ENCODE measurements around the gene ACAN.
A peak's percentile ranks its signal among the peaks of the same experiment; 100 is the strongest.

Gene ACAN

GRCh38 chr15:88911766-88912118, 108.5 kb downstream of the ACAN start:
- DNase-seq (ENCODE audit: low spot score), result peak; percentile 20
- TF ChIP-seq, protein P1, sequence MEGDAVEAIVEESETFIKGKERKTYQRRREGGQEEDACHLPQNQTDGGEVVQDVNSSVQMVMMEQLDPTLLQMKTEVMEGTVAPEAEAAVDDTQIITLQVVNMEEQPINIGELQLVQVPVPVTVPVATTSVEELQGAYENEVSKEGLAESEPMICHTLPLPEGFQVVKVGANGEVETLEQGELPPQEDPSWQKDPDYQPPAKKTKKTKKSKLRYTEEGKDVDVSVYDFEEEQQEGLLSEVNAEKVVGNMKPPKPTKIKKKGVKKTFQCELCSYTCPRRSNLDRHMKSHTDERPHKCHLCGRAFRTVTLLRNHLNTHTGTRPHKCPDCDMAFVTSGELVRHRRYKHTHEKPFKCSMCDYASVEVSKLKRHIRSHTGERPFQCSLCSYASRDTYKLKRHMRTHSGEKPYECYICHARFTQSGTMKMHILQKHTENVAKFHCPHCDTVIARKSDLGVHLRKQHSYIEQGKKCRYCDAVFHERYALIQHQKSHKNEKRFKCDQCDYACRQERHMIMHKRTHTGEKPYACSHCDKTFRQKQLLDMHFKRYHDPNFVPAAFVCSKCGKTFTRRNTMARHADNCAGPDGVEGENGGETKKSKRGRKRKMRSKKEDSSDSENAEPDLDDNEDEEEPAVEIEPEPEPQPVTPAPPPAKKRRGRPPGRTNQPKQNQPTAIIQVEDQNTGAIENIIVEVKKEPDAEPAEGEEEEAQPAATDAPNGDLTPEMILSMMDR (IDR thresholded peaks at IDR 0.05; ENCODE audit: borderline replicate concordance, control extremely low read depth, extremely low read depth, insufficient read depth, missing control alignments), result no peak
- in situ Hi-C loops (cut with MboI; ENCODE audit: low sequenced_read_pairs, unreplicated experiment), result no loop called here

GRCh38 chr15:88912500-88912921, 109.3 kb downstream of the ACAN start:
- peak; percentile 33 for DNase-seq (ENCODE audit: low spot score)
- in situ Hi-C loops (cut with MboI; ENCODE audit: low sequenced_read_pairs, unreplicated experiment), result no loop called here
- TF ChIP-seq, protein P1 (IDR thresholded peaks at IDR 0.05; ENCODE audit: borderline replicate concordance, control extremely low read depth, extremely low read depth, insufficient read depth, missing control alignments), result no peak

DNA sequence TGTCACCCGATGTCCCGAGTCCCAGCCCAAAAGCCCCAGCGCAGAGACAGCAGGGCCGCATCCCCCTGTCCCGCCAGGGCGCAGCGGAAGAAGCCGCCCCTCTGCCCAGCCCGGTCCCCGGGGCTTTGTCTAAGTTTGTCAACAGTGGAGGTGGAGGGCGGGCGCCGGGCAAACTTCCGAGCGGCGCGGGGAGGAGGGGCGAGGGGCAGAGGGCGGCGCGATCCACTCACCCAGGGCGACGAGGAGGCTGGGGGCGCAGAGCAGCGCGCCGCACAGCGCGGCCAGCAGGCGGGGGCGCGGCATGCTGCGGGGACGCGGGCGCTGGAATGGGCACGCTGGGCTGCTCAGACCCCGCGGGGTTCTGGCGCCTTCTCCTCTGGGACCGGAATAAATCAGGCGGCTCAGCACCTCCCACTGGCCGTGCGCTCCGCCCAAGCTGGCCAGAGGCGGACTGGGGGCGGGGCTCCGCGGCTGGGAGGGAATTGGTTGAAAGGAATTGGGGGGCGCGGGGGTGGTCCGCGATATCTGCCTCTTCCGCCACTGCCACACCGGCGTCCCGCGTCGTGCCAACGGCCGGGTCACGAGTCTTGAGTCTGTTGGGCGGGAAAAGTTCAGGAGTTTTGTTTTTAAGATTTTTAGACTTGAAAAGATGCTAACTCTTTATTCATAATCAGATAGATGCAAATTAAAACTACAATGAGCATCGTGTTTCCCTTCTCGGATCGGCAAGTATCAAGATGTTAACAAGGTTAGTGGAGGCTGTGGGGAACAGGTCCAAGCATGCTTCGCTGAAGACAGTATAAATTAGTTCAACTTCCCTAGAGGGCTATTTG, 110.0 kb downstream of the ACAN start, which contains the start of gene MFGE8:
Gene MFGE8 (minus strand): TSS at position 363 of the 833 bp plus-strand sequence. CDS start 60 bp downstream, at position 303.
- peak; percentile 83 for DNase-seq (ENCODE audit: low spot score)
- in situ Hi-C loops (cut with MboI; ENCODE audit: low sequenced_read_pairs, unreplicated experiment), result no loop called here
- TF ChIP-seq, protein P1 (IDR thresholded peaks at IDR 0.05; ENCODE audit: borderline replicate concordance, control extremely low read depth, extremely low read depth, insufficient read depth, missing control alignments), result no peak

DNA sequence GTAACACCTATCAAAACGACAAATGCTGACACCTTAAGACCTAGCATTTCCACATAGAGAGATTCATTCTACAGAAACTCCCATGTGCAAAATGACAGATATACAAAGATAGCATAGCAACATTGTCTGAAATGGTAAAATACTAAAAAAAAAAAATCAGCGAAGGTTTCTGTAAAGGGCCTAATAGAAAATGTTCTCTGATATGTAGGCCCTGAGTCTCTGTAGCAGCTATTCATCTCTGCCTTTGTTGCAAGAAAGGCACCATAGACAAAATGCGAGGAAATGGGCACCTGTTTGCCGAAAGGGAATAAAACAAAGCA, 110.6 kb downstream of the ACAN start:
- TF ChIP-seq, protein P1 (IDR thresholded peaks at IDR 0.05; ENCODE audit: borderline replicate concordance, control extremely low read depth, extremely low read depth, insufficient read depth, missing control alignments), result no peak
- in situ Hi-C loops (cut with MboI; ENCODE audit: low sequenced_read_pairs, unreplicated experiment), result no loop called here

DNA sequence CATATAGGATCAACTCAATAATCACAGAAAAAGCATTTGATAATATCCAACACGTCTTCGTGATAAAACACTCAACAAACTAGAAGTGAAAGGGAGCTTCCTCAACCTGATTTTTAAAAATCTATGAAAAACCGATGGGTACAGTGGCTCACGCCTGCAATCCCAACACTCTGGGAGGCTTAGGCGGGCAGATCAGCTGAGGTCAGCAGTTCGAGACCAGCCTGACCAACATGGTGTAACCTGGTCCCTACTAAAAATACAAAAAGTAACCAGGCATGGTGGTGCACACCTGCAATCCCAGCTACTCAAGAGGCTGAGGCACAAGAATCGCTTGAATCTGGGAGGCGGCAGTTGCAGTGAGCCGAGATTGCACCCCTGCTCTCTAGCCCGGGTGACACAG, 112.1 kb downstream of the ACAN start:
- in situ Hi-C loops (cut with MboI; ENCODE audit: low sequenced_read_pairs, unreplicated experiment), result no loop called here
- TF ChIP-seq, protein P1 (IDR thresholded peaks at IDR 0.05; ENCODE audit: borderline replicate concordance, control extremely low read depth, extremely low read depth, insufficient read depth, missing control alignments), result no peak
- no peak for DNase-seq (ENCODE audit: low spot score)

More for the DNA sequence above, 110.6 kb downstream of the ACAN start:
- no peak for DNase-seq (ENCODE audit: low spot score)

- TF ChIP-seq, protein P1 (IDR thresholded peaks at IDR 0.05; ENCODE audit: borderline replicate concordance, control extremely low read depth, extremely low read depth, insufficient read depth, missing control alignments), result no peak
- no peak for DNase-seq (ENCODE audit: low spot score)
- in situ Hi-C loops (cut with MboI; ENCODE audit: low sequenced_read_pairs, unreplicated experiment), result no loop called here
These were observed 114.5 kb downstream of the ACAN start for GRCh38 chr15:88917760-88918159.
